Neural progenitor cell (in vitro differentiated cells): ENCODE measurements around the gene ZNF627. TPM values are rescaled to one million over a fixed set of nuclear protein-coding genes. Genes with fewer than 3 reads are reported as not detected.

Experiments used
- DNase-seq: peaks from one replicate; pipeline ENCODE4 v3.0.0-alpha.2; 2016; ENCODE audit warnings: low spot score
- H2AFZ ChIP-seq: fragments of 200-600 bp; sonication (generic); replicated peaks from 2 replicates; pipeline ENCODE4 v1.6.1; 2016; ENCODE audit warnings: antibody characterized with exemption
- H3F3A ChIP-seq: fragments of 200-600 bp; sonication (generic); 2 replicates; pipeline ENCODE4 v1.6.1; 2016; ENCODE audit warnings: antibody characterized with exemption, low read depth
- H3K27ac ChIP-seq: fragments of 200-600 bp; sonication (generic); 2 replicates; pipeline ENCODE4 v1.5.1; 2016; ENCODE audit warnings: mild to moderate bottlenecking
- H3K27me3 ChIP-seq: fragments of 200-600 bp; sonication (generic); 2 replicates; pipeline ENCODE4 v1.6.1; 2016; ENCODE audit warnings: mild to moderate bottlenecking, moderate library complexity
- H3K36me3 ChIP-seq: fragments of 200-600 bp; sonication (generic); 2 replicates; pipeline ENCODE4 v1.5.1; 2016
- H3K4me1 ChIP-seq: fragments of 200-600 bp; sonication (generic); 2 replicates; pipeline ENCODE4 v1.6.1; 2016; ENCODE audit warnings: mixed run types
- H3K4me2 ChIP-seq: fragments of 200-600 bp; sonication (generic); 2 replicates; pipeline ENCODE4 v1.6.1; 2016
- H3K4me3 ChIP-seq: fragments of 200-600 bp; sonication (generic); 2 replicates; pipeline ENCODE4 v1.5.1; 2016
- H3K79me2 ChIP-seq: fragments of 200-600 bp; sonication (generic); 2 replicates; pipeline ENCODE4 v1.6.1; 2016; ENCODE audit warnings: low read depth
- H3K9ac ChIP-seq: fragments of 200-600 bp; sonication (generic); 2 replicates; pipeline ENCODE4 v1.6.1; 2016
- H3K9me3 ChIP-seq: fragments of 200-600 bp; sonication (generic); 2 replicates; pipeline ENCODE4 v1.5.1; 2016; ENCODE audit warnings: low read depth
- H4K20me1 ChIP-seq: fragments of 200-600 bp; sonication (generic); 2 replicates; pipeline ENCODE4 v1.6.1; 2016; ENCODE audit warnings: low read depth
- H3K27ac Mint-ChIP-seq: 3 replicates; pipeline ENCODE4 v1.8.0; 2021; ENCODE audit warnings: mixed read lengths
- H3K27me3 Mint-ChIP-seq: 2 replicates; pipeline ENCODE4 v1.8.0; 2022; ENCODE audit warnings: low read depth, mild to moderate bottlenecking, inconsistent platforms, moderate library complexity, mixed read lengths; ENCODE audit not compliant: insufficient read depth
- H3K36me3 Mint-ChIP-seq: 3 replicates; pipeline ENCODE4 v1.8.0; 2021; ENCODE audit warnings: mixed read lengths
- H3K4me1 Mint-ChIP-seq: 3 replicates; pipeline ENCODE4 v1.8.0; 2021; ENCODE audit warnings: mixed read lengths
- H3K4me3 Mint-ChIP-seq: 3 replicates; pipeline ENCODE4 v1.8.0; 2021; ENCODE audit warnings: mild to moderate bottlenecking, moderate library complexity, mixed read lengths
- H3K9me3 Mint-ChIP-seq: 3 replicates; pipeline ENCODE4 v1.8.0; 2020; ENCODE audit warnings: mixed read lengths
- EZH2 ChIP-seq: fragments of 200-600 bp; sonication (generic); IDR thresholded peaks from 2 replicates; pipeline ENCODE4 v1.6.1; 2017; ENCODE audit warnings: antibody characterized with exemption, mild to moderate bottlenecking, moderate library complexity
- EZH2phosphoT487 ChIP-seq: fragments of 200-600 bp; sonication (generic); IDR thresholded peaks from 2 replicates; pipeline ENCODE4 v1.6.1; 2017; ENCODE audit warnings: antibody characterized with exemption
- total RNA-seq: library from RNA; depleted of rRNA; stranded (reverse); fragments of >200 nt; gene quantifications from 2 replicates; pipeline ENCODE4 v1.2.3, GENCODE V29; 2015; ENCODE audit warnings: low replicate concordance
- TF ChIP-seq, protein P1 (sequence below): fragments of 200-600 bp; sonication (generic); IDR thresholded peaks from 2 replicates; pipeline ENCODE4 v1.5.1; 2017; ENCODE audit warnings: antibody characterized with exemption, mild to moderate bottlenecking

ZNF627 gene
- total RNA-seq, 1 donor from 2014 or later, result 38.5 TPM

- no peaks in the 10 kb centered on the region for H3K4me1 ChIP-seq
- no peak for DNase-seq
- TF ChIP-seq EZH2 (no peak), EZH2phosphoT487 (no peak)
- TF ChIP-seq, protein P1, sequence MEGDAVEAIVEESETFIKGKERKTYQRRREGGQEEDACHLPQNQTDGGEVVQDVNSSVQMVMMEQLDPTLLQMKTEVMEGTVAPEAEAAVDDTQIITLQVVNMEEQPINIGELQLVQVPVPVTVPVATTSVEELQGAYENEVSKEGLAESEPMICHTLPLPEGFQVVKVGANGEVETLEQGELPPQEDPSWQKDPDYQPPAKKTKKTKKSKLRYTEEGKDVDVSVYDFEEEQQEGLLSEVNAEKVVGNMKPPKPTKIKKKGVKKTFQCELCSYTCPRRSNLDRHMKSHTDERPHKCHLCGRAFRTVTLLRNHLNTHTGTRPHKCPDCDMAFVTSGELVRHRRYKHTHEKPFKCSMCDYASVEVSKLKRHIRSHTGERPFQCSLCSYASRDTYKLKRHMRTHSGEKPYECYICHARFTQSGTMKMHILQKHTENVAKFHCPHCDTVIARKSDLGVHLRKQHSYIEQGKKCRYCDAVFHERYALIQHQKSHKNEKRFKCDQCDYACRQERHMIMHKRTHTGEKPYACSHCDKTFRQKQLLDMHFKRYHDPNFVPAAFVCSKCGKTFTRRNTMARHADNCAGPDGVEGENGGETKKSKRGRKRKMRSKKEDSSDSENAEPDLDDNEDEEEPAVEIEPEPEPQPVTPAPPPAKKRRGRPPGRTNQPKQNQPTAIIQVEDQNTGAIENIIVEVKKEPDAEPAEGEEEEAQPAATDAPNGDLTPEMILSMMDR, result no peak
- no peak overlapping the region for H3K27ac ChIP-seq
- no peaks in the 10 kb centered on the region for H4K20me1 ChIP-seq
- Mint-ChIP-seq H3K4me1 (no peaks in the 10 kb centered on the region), H3K27me3 (peaks cover 2% of the 10 kb centered on the region), H3K9me3 (peaks cover 45% of the 10 kb centered on the region), H3K36me3 (peaks cover 40% of the 10 kb centered on the region), H3K4me3 (no peak overlapping the region), H3K27ac (no peak overlapping the region)
- H3K27me3 ChIP-seq, result no peaks in the 10 kb centered on the region
- H3K4me2 ChIP-seq, result no peak overlapping the region
- H3F3A ChIP-seq, result peaks cover 5% of the 10 kb centered on the region
- H3K4me3 ChIP-seq, result no peak overlapping the region
- no peak overlapping the region for H2AFZ ChIP-seq
- no peak overlapping the region for H3K9ac ChIP-seq
- H3K79me2 ChIP-seq, result peaks cover 33% of the 10 kb centered on the region
- no peaks in the 10 kb centered on the region for H3K36me3 ChIP-seq
- H3K9me3 ChIP-seq, result no peaks in the 10 kb centered on the region
These were observed 45.6 kb downstream of the ZNF627 start for GRCh38 chr19:11642902-11643301.

DNA sequence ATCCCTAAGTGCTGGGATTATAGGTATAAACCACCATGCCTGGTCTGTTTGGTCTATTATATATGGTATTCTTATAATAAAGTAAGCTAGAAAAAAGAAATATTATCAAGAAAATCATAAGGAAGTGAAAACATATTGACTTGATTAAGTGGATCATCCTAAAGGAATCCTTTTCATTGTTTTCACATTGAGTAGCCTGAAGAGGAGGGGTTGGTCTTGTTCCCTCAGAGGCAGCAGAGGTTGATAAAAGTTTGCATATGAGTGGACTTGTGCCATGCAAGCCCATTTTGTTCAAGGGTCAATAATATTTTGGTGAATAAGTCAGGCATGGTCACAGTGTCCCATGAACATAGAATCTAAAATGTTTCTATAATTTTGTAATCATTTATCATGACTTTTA, 52.7 kb downstream of the ZNF627 start:
- no peak overlapping the region for H3K9ac ChIP-seq
- Mint-ChIP-seq H3K9me3 (peaks cover 79% of the 10 kb centered on the region), H3K27me3 (no peaks in the 10 kb centered on the region), H3K4me3 (no peak overlapping the region), H3K4me1 (no peaks in the 10 kb centered on the region), H3K36me3 (peaks cover 69% of the 10 kb centered on the region), H3K27ac (no peak overlapping the region)
- no peak overlapping the region for H3K4me2 ChIP-seq
- no peaks in the 10 kb centered on the region for H3K27me3 ChIP-seq
- no peak overlapping the region for H2AFZ ChIP-seq
- no peak overlapping the region for H3K4me3 ChIP-seq
- peaks cover 14% of the 10 kb centered on the region for H3K79me2 ChIP-seq
- H3K9me3 ChIP-seq, result peaks cover 16% of the 10 kb centered on the region
- H3F3A ChIP-seq, result no peaks in the 10 kb centered on the region
- H3K36me3 ChIP-seq, result peaks cover 39% of the 10 kb centered on the region
- DNase-seq, result no peak
- H3K4me1 ChIP-seq, result no peaks in the 10 kb centered on the region
- no peaks in the 10 kb centered on the region for H4K20me1 ChIP-seq
- H3K27ac ChIP-seq, result no peak overlapping the region
- TF ChIP-seq, protein P1, result no peak
- TF ChIP-seq EZH2phosphoT487 (no peak), EZH2 (no peak)

- no peak for DNase-seq
- peaks cover 74% of the 10 kb centered on the region for H3K36me3 Mint-ChIP-seq
- H3K27ac ChIP-seq, result no peak overlapping the region
- peaks cover 82% of the 10 kb centered on the region for H3K9me3 Mint-ChIP-seq
- peaks cover 7% of the 10 kb centered on the region for H3K79me2 ChIP-seq
- no peaks in the 10 kb centered on the region for H4K20me1 ChIP-seq
- TF ChIP-seq EZH2phosphoT487 (no peak), EZH2 (no peak)
- TF ChIP-seq, protein P1, result no peak
- H2AFZ ChIP-seq, result no peak overlapping the region
- peaks cover 16% of the 10 kb centered on the region for H3K9me3 ChIP-seq
- no peak overlapping the region for H3K27ac Mint-ChIP-seq
- no peak overlapping the region for H3K9ac ChIP-seq
- no peaks in the 10 kb centered on the region for H3K27me3 ChIP-seq
- no peaks in the 10 kb centered on the region for H3K4me1 ChIP-seq
- H3F3A ChIP-seq, result no peaks in the 10 kb centered on the region
- H3K4me2 ChIP-seq, result no peak overlapping the region
- no peaks in the 10 kb centered on the region for H3K27me3 Mint-ChIP-seq
- H3K4me3 ChIP-seq, result no peak overlapping the region
- H3K4me1 Mint-ChIP-seq, result no peaks in the 10 kb centered on the region
- no peak overlapping the region for H3K4me3 Mint-ChIP-seq
- H3K36me3 ChIP-seq, result peaks cover 39% of the 10 kb centered on the region
These were observed 53.8 kb downstream of the ZNF627 start for GRCh38 chr19:11651062-11651461.
